Subcutaneous adipose tissue (tissue), 4 donors: ENCODE results near the gene CRK. TPM values are rescaled to one million over a fixed set of nuclear protein-coding genes. Genes with fewer than 3 reads are reported as not detected.

Experiments
- total RNA-seq, 4 donors: library from RNA; depleted of rRNA; stranded (reverse); fragments of >200 nt; gene quantifications; one replicate each; pipeline ENCODE4 v1.1.0, GENCODE V29; 2016
- TF ChIP-seq, protein P1 (sequence below): fragments of 450-650 bp; IDR thresholded peaks from one replicate; pipeline ENCODE4 v1.5.1; 2016; ENCODE audit warnings: low read depth, mild to moderate bottlenecking, control low read depth, antibody characterized with exemption, moderate library complexity

CRK gene
- total RNA-seq, 4 donors from 2014 or later: 74.5 to 111 (median 90.6) TPM

DNA sequence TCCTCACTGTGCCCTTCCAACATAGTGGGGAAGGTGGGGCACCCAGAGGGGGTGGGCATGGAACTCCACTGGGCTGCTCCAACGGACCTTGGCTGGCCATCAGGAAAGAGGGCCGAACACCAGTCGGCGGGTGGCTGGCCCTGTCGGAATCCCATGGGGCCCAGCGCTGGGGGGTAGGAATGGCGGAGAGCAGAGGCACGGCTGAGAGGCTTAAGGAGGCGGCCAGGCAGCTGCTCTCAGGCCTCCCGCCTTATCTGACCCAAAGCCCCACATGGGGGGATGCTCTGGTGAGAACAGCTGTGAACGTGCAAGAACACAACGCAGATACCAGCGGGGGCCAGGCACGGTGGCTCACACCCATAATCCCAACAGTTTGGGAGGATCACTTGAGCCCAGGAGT is 40.8 kb upstream of the CRK start:
- TF ChIP-seq, protein P1, sequence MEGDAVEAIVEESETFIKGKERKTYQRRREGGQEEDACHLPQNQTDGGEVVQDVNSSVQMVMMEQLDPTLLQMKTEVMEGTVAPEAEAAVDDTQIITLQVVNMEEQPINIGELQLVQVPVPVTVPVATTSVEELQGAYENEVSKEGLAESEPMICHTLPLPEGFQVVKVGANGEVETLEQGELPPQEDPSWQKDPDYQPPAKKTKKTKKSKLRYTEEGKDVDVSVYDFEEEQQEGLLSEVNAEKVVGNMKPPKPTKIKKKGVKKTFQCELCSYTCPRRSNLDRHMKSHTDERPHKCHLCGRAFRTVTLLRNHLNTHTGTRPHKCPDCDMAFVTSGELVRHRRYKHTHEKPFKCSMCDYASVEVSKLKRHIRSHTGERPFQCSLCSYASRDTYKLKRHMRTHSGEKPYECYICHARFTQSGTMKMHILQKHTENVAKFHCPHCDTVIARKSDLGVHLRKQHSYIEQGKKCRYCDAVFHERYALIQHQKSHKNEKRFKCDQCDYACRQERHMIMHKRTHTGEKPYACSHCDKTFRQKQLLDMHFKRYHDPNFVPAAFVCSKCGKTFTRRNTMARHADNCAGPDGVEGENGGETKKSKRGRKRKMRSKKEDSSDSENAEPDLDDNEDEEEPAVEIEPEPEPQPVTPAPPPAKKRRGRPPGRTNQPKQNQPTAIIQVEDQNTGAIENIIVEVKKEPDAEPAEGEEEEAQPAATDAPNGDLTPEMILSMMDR: no peak

DNA sequence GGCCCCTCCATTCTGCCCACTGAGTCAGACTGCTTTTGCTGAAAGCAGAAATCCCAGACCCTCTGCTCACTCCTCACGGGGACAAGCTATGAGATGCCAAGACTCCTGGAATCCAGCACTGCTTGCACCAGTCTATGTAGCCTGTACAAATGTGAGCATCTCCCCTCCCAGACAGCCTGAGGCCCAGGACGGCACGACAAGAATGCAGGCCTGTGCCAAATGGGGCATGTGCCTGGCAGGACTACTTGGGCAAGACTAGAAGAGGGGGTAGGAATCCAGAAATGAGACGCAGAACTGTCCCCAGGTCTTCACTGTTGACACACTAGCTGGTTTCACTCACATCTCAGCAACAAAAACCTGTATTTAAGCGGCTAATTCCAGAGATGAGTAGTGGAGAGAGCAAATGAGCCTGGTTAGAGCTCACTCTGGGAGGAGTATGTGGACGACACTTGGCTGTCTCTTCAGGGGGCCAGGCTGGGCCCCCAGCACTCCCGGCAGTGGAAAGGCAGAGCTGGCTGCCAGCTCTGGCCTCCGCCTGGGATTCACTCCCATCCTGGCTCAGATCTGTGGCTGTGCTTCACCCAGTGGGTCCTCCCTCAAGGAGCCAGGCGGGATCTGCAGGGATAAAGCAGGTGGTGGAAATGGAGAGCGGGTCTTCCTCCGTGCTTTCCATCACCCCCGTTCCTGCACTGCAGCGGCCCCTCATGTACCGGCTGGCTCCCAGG is 39.4 kb upstream of the CRK start:
- TF ChIP-seq, protein P1: no peak

GRCh38 chr17:1494736-1495253 is 38.8 kb upstream of the CRK start:
- TF ChIP-seq, protein P1: no peak

DNA sequence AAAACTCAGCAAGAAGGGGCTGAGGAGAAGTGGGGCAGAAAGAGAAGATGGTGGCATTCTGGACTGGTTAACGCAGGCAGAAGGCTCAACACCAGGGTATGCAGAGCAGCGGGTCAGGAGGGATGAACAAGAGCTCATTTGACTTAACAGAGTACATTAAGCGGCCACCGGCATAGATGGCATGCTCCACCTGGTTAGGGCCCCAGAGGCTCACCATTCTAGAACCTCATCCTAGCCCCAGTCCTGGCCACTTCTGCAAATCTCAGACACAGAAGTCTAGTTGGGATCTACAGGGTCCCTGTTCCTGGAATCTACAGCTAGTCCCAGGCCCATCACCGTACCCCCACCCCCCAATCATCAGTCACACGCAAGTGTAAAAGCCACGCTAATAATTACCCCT is 38.2 kb upstream of the CRK start:
- TF ChIP-seq, protein P1: no peak

DNA sequence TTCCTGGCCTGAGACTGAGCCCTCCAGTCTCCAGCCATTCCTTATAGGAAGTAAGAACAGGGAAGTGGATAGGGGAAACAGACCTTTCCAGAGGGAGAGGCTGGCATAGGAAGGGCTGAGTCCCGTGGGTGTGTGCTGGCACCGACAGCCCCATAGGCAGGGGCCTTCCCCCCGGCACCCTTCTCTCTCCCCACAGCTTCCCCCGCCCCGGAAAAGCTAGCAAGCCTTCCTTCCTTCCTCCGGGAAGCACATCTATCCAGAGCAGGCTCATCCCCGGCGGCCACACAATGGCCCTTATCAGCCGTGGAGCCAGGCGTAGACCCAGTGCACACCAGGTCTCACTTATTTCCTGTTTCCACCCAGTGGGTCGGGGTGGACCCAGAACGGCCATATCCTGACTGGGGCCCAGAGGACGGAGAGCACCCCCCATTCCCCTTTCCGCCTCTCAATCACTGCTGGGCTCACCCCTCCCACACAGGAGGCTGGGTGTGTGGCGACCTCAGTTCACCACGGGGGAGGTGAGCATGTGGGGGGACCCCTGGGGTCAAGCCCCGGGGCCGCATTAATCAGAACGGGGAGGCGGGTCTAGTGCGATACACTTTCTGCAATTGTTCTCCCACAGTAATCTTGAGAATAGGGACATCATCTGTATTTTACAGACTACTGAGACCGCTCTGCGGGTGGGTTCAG is 37.4 kb upstream of the CRK start:
- TF ChIP-seq, protein P1: no peak

DNA sequence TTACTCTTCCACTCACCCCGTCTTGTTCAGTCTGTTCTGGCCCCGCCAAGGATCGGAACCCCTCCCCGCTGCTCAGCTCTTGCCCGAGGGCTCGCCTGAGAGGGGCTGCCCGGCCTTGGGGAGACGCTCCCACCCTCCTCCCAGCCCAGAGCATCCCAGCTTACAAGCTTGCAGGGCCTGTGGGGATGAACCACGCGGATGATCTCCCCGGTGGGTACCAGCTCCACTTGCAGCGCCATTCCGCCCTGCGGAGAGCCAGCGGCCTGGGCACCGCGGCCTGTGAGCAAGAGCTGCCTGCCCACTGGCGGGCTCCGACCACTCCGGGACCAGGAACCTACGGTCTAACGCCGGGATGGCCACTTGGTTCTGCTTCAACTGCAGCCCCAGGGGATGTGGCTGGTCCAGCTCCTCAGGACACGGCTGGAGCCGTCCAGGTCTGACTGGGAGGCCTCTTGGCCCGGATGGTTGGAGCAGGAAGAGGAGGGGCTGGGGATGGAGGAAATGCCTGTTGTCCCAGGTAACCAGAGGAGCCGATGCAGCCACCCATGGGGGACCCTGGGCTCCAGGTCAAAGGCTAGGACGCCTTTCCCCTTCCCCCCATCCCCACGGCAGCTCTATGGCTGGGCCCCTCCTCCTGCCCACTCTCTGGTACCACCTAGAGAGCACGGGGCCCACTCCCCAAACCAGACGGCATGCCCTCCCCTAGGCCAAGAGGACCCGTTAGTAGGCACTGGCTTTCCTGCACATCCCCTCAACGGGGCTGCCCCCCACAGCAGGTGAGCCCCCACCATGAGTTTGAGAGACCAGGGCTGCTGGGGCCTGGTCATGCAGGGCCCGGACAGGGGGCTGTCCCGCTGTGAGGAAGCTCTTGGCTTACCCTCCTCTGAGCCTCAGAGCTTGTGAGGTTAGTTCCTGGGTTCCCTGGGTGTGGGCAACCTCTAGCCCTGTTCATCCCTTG is 36.5 kb upstream of the CRK start, which contains the start of gene MYO1C:
Gene MYO1C (minus strand): TSS at position 438 of the 958 bp plus-strand sequence. CDS start 199 bp downstream, at position 239.
- TF ChIP-seq, protein P1: no peak
